ENCODE results near the gene GAK.
"Not testable (repeated sequence)": the region's sequence is repeated elsewhere in the genome, so short reads cannot be mapped to it uniquely, and the experiment has no call there.

Gene GAK

GRCh38 chr4:931960-932712 lies at the start of gene GAK, which contains the start of gene TMEM175:
Gene GAK, minus strand, starts transcription at chr4:932316. Its CDS starts 129 bp downstream, at chr4:932187.
Gene TMEM175, plus strand, starts transcription at chr4:932460. Its CDS starts 15,280 bp downstream, at chr4:947740.
- peak; percentile 83 for DNase-seq

GRCh38 chr4:978957-979701 lies 47.0 kb upstream of the GAK start:
- DNase-seq, result peak; percentile 39

DNA sequence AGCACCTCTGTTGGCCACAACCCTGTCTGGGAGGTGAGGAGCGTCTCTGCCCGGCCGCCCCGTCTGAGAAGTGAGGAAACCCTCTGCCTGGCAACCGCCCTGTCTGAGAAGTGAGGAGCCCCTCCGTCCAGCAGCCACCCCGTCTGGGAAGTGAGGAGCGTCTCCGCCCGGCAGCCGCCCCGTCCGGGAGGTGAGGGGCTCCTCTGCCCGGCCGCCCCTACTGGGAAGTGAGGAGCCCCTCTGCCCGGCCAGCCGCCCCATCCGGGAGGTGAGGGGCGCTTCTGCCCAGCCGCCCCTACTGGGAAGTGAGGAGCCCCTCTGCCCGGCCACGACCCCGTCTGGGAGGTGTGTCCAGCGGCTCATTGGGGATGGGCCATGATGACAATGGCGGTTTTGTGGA lies 43.9 kb upstream of the GAK start:
- DNase-seq, result not testable (repeated sequence)

GRCh38 chr4:974668-975067 lies 42.6 kb upstream of the GAK start:
- DNase-seq, result no peak

- DNase-seq, result peak; percentile 65
Observed at GRCh38 chr4:973431-974397, 41.6 kb upstream of the GAK start, which contains the start of gene DGKQ. Gene DGKQ, minus strand, starts transcription at chr4:973569. Its CDS starts 87 bp downstream, at chr4:973482.

DNA sequence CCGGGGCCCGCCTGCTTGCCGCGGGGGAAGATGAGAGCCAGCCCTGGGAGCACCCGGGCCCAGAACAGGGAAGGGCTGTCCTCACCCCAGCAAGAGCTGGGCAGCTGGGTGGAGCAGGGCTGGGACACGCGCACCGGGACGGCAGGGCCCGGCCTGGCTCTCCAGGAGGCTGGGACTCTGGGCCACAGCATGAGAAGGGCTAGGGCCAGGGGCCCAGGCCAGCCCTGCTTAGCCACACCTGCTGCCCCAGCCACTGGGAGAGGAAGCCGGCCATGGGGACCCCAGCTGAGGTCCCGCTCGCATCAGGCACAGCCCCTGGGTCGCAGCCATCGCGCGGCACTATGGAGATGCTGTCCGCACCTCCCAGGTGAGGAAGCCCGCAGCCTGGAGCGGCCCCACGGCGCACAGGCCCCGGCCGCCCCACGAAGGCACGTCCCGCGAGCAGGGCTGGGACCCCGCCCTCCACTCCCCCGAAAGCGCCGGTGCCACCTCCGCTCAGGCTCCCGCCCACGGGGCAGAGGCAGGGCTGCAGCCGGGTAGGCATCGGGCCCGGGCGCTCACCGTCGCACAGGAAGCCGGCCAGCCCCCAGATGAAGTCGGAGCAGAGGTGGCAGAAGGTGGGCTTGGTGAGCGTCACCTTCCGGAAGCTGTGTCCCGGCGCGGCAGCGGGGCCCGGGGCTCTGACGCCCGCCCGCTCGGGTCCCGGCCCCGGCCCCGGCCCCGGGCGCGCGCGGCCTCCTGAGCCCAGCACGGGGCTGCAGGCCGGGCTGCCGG lies 40.7 kb upstream of the GAK start:
- no peak for DNase-seq

DNA sequence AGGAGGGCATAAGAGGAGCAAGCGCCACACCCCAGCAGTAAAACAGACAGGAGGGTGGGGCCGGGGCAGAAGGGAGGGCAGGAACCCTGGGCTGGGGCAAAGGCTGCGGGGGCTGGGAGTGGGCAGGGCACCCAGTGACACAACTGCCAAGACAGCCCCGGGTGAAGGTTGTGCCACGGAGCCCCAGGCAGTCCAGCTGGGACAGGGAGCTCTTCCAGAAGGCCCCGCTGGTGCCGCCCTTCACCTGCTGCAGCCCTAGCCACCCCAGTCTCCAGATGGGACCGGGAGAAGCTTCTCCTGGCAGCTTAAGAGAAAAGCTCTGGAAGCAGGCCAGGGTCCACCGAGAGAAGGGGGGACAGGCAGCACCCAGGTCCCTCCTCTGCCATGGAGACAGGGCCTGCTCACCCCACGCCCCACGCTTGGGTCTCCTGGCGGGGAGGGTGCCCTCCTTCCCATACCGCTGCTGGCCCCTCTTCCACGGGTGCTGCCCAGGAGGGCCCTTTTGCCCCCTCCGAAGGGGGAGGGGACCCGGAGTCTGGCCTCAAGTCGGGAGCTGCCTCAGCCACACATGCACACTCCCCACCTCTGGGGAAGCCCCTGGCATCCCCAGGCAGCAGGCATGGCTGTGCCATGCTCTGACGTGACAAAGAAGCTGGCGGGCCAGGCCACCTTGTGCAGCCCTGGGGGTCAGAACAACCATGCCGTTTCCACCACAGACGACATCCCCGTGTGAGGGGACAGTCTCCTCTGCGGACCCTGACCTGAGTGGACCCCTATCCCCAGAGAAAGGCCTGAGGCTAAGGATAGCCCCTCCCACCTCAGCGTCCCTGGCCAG lies 39.8 kb upstream of the GAK start:
- no peak for DNase-seq

- no peak for DNase-seq
Observed at GRCh38 chr4:970854-971520, 38.9 kb upstream of the GAK start.

DNA sequence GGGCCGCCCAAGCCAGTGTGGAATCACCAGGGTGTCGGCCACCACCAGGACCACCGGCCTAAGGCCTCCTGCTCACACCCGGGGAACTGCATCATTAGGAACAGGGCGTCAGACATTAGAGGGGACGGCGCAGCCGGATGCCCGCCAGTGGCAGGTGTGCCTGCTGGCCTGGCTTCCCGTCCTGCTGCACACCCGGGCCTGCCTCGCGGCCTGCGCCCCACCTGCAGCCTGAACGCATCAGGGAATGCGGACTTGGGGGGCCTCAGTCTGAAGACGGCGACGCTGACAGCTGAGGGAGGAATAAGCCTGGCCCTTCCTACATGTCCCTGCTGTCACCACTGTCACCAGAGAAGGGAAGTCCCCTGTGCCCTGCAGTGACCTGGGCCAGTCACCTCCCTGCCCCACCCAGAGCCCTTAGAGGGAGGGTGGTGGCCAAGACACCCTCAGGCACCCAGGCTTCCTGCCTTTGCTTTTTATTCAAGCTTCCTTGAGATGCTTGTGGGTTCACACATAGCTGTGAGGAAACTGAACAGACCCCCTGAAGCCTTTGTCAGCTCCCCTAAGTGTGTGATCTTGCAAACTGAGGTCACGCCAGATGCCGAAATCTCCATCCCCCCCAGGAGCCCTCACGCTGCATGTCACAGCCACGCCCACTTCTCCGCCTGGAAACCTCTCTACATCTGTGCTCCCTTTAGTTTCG lies 38.1 kb upstream of the GAK start:
- DNase-seq, result no peak

DNA sequence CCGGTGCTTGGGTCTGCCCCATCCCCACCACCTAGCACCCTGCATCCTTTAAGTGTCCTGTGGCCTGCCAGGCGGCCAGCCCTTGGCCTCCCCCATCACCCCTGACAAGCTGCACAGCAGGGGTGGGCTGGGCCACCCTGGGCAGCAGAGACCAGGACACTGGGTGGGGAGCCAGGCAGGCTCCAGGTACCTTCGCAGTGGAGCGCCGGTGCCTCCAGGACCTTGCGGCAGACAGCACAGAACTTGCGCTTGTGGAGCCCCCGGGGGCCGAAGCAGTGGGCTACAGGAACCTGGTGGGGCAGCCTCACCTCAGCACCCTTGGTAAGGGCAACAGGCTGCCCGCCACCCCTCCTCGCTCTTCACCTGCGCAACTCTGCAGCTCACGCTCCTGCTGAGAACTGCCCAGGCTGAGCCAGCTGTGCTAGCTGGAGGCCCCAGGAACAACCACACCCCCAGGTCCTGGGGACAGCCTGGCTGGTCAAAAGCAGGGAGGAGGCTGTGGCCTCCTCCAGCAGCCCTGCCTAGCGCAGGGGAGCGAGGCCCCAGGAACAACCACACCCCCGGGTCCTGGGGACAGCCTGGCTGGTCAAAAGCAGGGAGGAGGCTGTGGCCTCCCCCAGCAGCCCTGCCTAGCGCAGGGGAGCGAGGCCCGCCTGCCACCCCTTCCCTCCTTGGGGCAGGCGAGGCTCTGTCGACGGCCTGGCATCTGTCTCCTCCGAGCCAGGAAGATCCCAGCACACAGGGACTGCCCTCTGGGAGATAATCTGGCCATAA lies 36.7 kb upstream of the GAK start:
- DNase-seq, result no peak

DNA sequence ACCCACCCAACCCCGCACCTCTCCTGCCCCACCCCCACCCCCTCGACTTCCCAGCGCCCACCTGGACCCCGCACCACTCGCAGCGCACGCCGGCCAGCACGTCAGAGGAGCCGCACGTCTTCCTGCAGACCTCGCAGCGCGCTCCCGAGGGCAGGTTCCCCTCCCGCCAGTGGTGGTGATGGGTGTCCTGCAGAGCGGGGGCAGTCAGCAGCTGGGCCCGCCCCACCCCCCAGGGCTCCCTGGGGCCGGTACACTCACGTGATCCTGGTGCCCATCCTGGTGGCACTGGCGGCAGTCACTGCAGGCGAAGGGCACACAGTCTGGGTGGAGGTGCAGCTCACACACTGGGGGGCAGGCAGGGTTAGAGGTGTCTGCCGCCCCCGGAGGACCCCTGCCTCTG lies 36.1 kb upstream of the GAK start:
- no peak for DNase-seq

- DNase-seq, result no peak
Observed at GRCh38 chr4:967113-968104, 35.3 kb upstream of the GAK start.

GRCh38 chr4:966266-967112 lies 34.4 kb upstream of the GAK start:
- no peak for DNase-seq

DNA sequence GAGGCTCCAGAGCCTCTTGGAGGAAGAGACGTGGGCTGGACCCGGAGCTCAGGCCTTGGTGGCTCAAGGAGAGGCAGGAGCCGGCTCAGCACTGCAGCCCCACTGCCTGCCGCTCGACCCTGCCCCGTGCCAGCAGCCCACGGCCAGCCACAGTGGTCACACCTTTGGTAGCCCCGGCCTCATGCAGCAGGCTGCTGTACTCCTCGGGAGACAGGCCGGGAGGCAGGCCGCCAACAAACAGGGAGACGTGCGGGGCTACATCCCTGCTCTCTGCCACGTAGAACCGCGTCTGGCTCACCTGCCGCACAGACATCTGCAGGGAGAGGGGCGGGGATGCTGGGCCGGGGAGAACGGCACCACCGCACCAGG lies 33.6 kb upstream of the GAK start:
- no peak for DNase-seq

- no peak for DNase-seq
Observed at GRCh38 chr4:965048-965765, 33.1 kb upstream of the GAK start.

DNA sequence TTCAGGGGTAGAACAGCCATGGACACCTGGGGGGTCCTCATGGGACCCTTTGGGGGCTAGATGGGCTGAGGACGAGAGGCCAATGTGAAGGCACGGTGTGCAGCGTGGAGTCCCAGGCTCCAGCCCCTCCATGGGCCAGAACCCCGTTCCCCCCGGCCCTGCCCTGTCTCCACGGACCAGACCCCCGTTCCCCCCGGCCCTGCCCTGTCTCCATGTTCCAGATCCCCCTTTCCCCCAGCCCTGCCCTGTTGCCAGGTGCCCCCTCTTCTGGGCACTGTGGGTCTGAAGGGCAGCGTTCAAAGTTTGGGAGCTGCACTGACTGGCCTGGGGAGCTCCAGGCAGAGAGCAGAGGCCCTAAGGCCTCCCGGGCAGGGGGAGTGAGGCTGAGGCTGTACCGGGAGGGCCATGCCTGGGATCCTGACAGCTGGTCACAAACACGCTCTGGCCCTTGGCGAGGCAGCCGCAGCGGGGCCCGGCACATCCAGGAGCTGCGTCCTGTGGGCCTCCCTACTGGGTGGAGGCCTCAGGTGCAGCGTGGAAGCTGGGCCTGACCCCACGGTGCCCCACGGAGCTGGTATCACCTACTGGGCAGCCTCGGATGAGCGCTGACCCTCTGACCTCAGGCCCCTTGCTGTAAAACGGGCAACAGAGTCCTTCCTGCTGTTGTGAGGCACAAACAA lies 32.4 kb upstream of the GAK start:
- DNase-seq, result no peak
